Measurements from ENCODE around the gene RNF169. TPM values are rescaled to one million over a fixed set of nuclear protein-coding genes. Genes with fewer than 3 reads are reported as not detected.

Gene RNF169
- 21.6 TPM for total RNA-seq

DNA sequence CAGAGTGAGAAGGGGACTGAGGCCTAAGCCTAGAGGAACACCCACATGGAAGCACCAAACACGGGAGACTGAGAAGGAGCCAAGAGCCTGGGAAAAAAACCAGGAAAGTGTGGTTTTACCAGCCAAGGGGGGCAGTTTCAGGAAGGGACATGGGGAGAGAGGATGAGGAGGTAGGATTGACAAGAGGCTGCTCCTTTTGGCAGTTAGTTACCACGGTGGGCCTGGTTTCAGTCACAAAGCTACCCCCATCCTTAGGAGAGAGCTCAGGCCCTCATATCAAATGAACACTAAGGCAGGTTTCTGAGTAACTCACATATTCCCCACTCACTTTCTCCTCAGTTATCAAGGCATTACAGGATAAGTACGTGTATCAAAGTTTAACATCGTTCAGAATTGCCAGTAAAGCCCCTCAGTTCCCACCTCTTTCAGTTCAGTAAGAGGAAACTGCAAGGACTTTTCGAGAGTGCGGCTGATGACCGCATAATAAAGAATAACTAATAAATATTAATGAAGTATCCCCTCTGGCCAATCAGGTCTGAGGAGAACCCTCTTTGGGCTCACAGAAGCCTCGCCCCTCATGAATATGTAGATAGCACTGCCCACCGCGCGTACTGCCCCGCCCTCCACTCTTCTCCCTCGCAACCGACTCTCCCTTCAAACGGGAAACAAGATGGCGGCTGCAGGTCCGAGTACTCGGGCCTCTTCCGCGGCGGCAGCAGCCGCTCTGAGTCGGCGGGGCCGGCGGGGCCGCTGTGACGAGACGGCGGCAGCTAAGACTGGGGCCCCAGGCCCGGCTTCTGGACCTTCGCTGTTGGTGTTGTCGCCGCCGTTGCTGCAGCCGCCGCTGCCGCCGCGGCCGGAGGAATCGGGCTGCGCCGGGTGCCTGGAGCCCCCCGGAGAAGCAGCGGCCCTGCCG is at the start of gene RNF169:
Gene RNF169, plus strand, starts transcription at position 639 of the 916 bp plus-strand sequence. Its CDS starts 32 bp downstream, at position 671.
- DNase-seq (ENCODE audit: low spot score) = peak; percentile 95

GRCh38 chr11:74699615-74700396 is 48.8 kb upstream of the RNF169 start:
- no peak for DNase-seq (ENCODE audit: low spot score)

GRCh38 chr11:74701351-74701750 is 47.3 kb upstream of the RNF169 start:
- no peak for DNase-seq (ENCODE audit: low spot score)

GRCh38 chr11:74702383-74703007 is 46.2 kb upstream of the RNF169 start:
- DNase-seq (ENCODE audit: low spot score) = peak; percentile 75

DNA sequence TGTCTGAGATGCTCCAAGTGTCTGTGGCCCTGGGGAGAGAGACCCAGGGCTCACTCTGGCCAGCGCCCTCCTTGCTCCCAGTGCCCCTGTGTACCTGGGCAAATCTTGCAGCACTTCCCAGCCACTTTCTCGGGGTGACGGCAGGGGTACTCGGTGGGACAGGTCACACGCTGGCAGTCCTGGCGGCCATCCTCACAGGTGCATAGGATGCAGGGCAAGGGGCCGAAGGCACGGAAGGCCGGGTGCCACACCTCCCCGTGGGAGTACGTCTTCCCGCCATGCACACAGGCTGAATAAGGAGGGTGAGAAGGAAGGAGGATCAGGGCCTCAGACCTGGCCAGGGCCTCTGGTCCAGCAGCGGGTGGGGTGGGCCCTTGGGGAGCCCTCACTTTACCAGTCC is 45.4 kb upstream of the RNF169 start:
- no peak for DNase-seq (ENCODE audit: low spot score)

DNA sequence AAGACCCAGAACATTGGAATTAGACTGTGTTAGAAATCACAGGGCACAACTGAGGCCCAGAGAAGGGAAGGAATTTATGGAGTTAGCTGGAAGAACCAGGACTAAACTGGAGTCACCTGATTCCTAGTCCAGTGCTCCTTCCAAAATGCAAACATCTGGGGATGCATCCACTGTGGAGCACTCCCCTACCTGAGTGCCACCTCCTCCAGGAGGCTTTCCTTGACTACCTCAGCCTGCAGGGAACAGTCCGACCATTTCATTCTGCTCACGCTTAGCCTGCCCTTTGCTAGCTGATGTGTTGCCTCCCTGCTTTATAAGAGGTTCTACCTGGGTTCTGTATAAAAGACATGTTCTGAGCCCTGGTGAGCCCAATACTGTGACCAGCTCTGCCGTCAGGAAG is 41.5 kb upstream of the RNF169 start:
- no peak for DNase-seq (ENCODE audit: low spot score)

GRCh38 chr11:74707602-74708510 is 40.8 kb upstream of the RNF169 start:
- DNase-seq (ENCODE audit: low spot score) = no peak

DNA sequence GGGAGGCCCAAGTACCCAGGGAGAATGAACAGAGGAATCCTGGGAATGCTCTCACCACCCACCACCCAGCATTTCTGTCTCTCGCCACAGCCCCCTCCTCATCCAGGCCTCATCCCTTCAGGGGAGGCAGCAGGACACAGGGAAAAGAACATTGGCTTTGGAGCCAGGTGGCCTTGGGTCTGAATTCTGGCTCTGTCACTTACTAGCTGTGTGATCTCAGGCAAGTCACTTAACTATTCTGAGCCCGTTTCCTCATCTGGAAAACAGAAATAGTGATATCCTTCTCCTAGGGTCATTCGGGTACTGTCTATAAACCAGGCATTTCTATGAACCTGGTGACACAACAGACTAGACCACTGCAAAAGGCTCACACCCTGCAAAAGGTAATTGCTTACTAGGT is 39.5 kb upstream of the RNF169 start:
- DNase-seq (ENCODE audit: low spot score) = no peak

DNA sequence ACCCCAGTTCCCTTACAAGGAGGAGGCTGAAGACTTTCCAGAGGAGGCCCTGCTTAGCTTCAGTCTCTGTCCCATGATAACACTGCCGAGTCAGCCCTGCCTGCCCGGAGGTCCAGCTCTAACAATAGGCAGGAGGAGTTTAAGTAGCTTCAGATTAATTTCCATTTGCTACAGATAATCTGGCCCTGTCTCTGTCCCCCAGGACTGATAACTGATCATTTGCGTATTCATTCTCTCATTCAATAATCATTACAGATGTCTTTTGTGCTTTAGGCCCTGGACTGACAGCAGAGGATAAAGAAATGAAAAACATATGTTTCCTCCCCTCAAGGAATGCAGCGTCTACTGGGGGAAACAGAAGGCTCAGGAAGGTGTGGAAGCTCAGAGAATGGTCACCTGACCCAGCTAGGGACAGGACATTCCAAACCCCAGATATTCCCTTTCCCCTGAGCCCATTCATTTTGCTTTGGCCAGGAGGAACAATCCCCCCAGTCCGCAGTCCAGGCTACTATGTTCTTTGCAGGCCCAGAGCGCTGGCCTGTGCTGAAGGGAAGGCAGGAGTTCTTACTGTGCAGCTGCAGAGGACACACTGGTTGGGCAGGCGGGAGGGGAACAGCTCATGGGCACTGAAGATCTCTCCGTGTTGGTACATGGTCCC is 38.2 kb upstream of the RNF169 start:
- no peak for DNase-seq (ENCODE audit: low spot score)

- DNase-seq (ENCODE audit: low spot score) = no peak
Observed at GRCh38 chr11:74713686-74714085, 35.0 kb upstream of the RNF169 start.

DNA sequence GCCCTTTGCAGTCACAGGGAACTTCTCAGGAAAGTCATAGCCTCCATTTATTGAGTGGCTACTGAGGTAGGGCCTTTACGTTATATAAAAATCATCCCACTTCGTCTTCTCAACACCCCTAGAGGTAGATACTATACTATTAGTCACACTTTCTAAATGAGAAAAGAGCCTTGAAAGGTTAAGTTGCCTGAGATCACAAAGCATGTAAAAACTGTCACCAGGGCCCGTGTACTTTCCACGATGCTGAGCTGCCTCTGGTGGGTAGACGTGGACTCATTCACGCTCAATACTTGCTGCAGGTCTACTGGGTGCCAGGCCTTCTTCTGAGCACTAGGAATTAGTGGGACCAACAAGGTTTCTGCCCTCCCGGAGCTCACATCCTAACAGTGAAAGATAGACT is 33.7 kb upstream of the RNF169 start:
- no peak for DNase-seq (ENCODE audit: low spot score)

- no peak for DNase-seq (ENCODE audit: low spot score)
Observed at GRCh38 chr11:74717221-74717969, 31.3 kb upstream of the RNF169 start.

GRCh38 chr11:74719011-74719410 is 29.6 kb upstream of the RNF169 start:
- DNase-seq (ENCODE audit: low spot score) = no peak

DNA sequence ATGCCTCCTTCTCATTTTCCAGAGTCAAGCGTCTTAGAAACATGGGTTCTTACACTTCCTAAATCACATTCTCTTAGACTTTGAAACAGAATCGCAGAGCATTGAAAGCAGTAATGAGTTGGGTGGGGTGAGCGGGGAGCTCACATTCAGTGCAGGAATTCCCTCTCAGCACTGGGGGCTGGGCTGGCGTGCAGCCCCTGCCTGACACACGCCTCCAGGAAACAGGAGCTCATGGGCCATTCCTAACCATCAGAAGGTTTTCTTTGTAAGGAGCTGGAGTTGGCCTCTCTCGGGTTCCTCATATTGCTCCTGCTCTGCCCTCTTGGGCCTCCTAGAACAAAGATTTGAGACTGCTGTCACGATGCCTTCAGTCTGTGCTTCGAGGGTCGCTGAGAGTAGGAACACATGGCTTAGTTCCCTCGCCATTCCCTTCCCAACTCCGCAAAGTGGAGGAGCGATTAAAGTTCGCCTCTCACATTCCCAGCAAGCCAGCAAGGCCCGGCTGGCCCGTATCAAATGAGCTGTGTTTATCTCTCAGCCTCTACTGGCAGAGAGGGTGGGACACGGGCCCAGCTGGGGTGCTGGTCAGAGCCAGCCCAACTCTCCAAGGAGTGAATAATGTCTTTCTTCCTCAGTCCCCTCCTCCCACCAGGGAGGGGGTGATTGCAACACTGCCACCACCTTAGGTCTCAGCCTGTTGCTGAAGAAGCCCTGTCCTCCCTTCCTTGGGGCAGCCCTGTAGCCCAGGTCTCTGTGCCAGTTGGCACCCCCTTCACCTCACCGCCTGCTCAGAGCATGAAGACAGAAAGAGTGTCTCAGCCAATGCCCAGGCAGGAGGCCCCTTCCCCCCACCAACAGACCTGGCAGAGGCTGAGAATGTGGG is 27.8 kb upstream of the RNF169 start:
- DNase-seq (ENCODE audit: low spot score) = peak; percentile 82

DNA sequence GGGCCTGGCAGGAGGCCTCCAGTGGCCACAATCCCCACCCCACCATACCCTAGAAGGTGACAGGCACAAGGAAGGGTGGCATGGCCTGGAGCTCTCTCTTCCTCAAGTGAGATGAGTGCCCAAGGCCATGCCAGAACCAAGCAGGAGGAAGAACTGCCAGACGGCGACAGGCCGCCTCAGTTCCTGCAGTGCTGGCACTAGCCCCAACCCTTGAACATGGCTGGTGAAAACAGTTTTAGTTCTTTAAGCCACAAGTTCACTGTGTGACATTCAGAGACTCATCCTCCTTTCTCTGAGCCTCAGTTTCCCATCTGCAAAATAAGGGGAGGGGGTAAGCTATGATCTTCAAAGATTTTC is 27.2 kb upstream of the RNF169 start:
- no peak for DNase-seq (ENCODE audit: low spot score)

- no peak for DNase-seq (ENCODE audit: low spot score)
Observed at GRCh38 chr11:74723511-74723910, 25.1 kb upstream of the RNF169 start.

- no peak for DNase-seq (ENCODE audit: low spot score)
Observed at GRCh38 chr11:74725701-74726100, 22.9 kb upstream of the RNF169 start.

DNA sequence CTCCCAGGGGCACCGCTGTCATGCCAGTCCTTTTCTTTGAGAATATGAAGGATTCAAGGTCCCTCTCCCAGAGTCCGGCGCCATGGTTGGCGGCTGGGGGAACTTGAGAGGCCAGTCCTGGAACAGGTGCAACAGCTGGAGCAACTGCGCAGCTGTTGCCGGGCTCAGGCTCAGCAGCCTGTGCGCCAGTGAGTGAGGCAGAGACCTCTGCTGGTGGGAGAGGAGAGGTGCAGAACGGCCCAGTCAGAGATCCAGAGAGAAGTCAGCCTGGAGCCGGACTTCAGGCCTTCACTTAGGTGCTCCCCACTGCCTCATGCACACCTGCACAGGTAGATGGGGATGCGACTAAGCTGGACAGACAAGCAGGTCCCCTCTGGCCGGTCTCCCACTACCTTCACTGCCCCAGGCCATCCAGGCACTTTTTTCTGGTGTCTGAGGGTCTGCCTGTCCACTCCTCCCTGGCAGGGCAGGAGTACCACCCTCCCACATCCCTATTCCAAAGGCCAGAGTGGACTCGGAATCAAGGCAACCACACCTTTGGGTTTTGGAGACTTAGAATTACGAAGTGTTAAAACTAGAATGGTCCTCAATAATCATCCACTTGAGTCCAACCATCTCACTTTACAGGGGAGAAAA is 22.0 kb upstream of the RNF169 start:
- peak; percentile 80 for DNase-seq (ENCODE audit: low spot score)

DNA sequence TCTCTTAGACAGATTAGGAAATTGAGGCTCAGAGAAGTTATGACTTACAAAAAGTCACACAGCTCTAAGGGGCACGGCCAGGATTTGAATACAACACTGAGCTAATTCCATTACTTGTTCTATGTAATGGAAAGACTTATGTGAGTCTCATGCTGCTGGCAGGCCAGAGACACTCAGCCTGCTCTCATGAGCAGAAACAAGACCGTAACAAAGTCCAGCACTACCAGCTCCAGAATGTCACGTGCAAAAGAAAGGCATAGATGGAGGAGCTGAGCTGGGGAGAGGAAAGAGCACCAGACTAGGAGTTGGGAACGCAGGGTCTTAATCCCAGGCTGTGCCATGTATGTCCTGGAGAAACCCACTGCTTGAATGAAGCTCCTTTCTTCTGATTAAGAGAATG is 19.3 kb upstream of the RNF169 start:
- no peak for DNase-seq (ENCODE audit: low spot score)

Measured in ureter (tissue), 1 donor.